HepG2 (cell line): ENCODE data around the gene PPM1E. TPM values are rescaled to one million over a fixed set of nuclear protein-coding genes. Genes with fewer than 3 reads are reported as not detected.

Experiments
- HNRNPK ChIP-seq: fragments of 200-400 bp; formaldehyde crosslinking; IDR thresholded peaks from 2 replicates; pipeline ENCODE4 v1.6.1; 2018; ENCODE audit warnings: low read length, low read depth, moderate library complexity, mild to moderate bottlenecking; ENCODE audit not compliant: poor library complexity, severe bottlenecking
- JUNB ChIP-seq: sonication (generic); formaldehyde crosslinking; IDR thresholded peaks from 2 replicates; pipeline ENCODE4 v1.8.0; 2022; ENCODE audit warnings: missing genetic modification reagents, mild to moderate bottlenecking, borderline replicate concordance
- KMT2B ChIP-seq: IDR thresholded peaks from 2 replicates; pipeline ENCODE4 v1.6.1; 2016; ENCODE audit warnings: missing genetic modification reagents, missing compliant biosample characterization
- PCBP1 ChIP-seq: fragments of 200-400 bp; formaldehyde crosslinking; IDR thresholded peaks from 2 replicates; pipeline ENCODE4 v1.6.1; 2017; ENCODE audit warnings: mild to moderate bottlenecking, low read depth, low read length, borderline replicate concordance
- RBM39 ChIP-seq: fragments of 200-400 bp; formaldehyde crosslinking; IDR thresholded peaks from one replicate; pipeline ENCODE4 v1.6.1; 2018; ENCODE audit warnings: antibody characterized with exemption, mild to moderate bottlenecking, low read depth, low read length; ENCODE audit not compliant: poor library complexity, severe bottlenecking
- RCOR2 ChIP-seq: IDR thresholded peaks from 2 replicates; pipeline ENCODE4 v1.6.1; 2016; ENCODE audit warnings: missing biosample characterization, missing genetic modification reagents
- TBX2 ChIP-seq: sonication (generic); formaldehyde crosslinking; IDR thresholded peaks from 2 replicates; pipeline ENCODE4 v1.5.0; 2020; ENCODE audit warnings: missing genetic modification reagents, mild to moderate bottlenecking, borderline replicate concordance
- ZFP82 ChIP-seq: sonication (generic); formaldehyde crosslinking; IDR thresholded peaks from 2 replicates; pipeline ENCODE4 v1.5.1; 2020; ENCODE audit warnings: mild to moderate bottlenecking, missing genetic modification reagents, borderline replicate concordance
- ZNF224 ChIP-seq: sonication (generic); formaldehyde crosslinking; IDR thresholded peaks from 2 replicates; pipeline ENCODE4 v1.5.0; 2020; ENCODE audit warnings: mild to moderate bottlenecking, missing genetic modification reagents
- ZNF510 ChIP-seq: sonication (generic); formaldehyde crosslinking; IDR thresholded peaks from 2 replicates; pipeline ENCODE4 v1.4.0; 2020; ENCODE audit warnings: low read depth, mild to moderate bottlenecking, missing genetic modification reagents
- ZNF788 ChIP-seq: sonication (generic); formaldehyde crosslinking; IDR thresholded peaks from 2 replicates; pipeline ENCODE4 v1.5.0; 2020; ENCODE audit warnings: mild to moderate bottlenecking, missing genetic modification reagents, borderline replicate concordance
- ZNF850 ChIP-seq: sonication (generic); formaldehyde crosslinking; conservative IDR thresholded peaks from 2 replicates; pipeline ENCODE4 v1.9.0; 2021; ENCODE audit warnings: mild to moderate bottlenecking, missing genetic modification reagents
- polyA plus RNA-seq, 8 experiments: library from polyadenylated mRNA; depleted of rRNA in 3 of 8; stranded (reverse) in 7 of 8; unstranded in 1 of 8; fragments of >200 nt; fragmentation: Illumina TruSeq in 4 of 8; extraction: Trizol in 4 of 8; gene quantifications; 2 replicates each; pipeline versions ENCODE4 v1.2.1 to v1.2.3, GENCODE V29; 2011 to 2016; ENCODE audit warnings: low read depth in 4 of 8, missing spikeins in 1 of 8, mixed read lengths in 1 of 8; ENCODE audit not compliant: insufficient read depth in 1 of 8
- total RNA-seq, 5 experiments: library from RNA; depleted of rRNA; stranded (reverse); fragments of >200 nt; fragmentation: Illumina TruSeq; extraction: Trizol; gene quantifications; 2 replicates each; pipeline ENCODE4 v1.2.3, GENCODE V29; 2016; ENCODE audit warnings: low read depth in 1 of 5
- TF ChIP-seq, protein P1 (sequence below), 2 experiments: IDR thresholded peaks; 2 replicates each; pipeline ENCODE4 v1.6.1; 2011 to 2012; ENCODE audit warnings: low read length in 2 of 2, borderline replicate concordance in 1 of 2, low read depth in 1 of 2, mild to moderate bottlenecking in 1 of 2, moderate library complexity in 1 of 2
- TF ChIP-seq, protein P2 (sequence below): sonication (generic); formaldehyde crosslinking; IDR thresholded peaks from 2 replicates; pipeline ENCODE4 v1.4.0; 2020; ENCODE audit warnings: mild to moderate bottlenecking, low read depth, missing genetic modification reagents
- TF ChIP-seq, protein P3 (sequence below): IDR thresholded peaks from 2 replicates; pipeline ENCODE4 v1.6.1; 2016; ENCODE audit warnings: missing compliant biosample characterization, missing genetic modification reagents, borderline replicate concordance
- TF ChIP-seq, protein P4 (sequence below): sonication (generic); formaldehyde crosslinking; IDR thresholded peaks from 2 replicates; pipeline ENCODE4 v1.4.0; 2020; ENCODE audit warnings: missing genetic modification reagents
- TF ChIP-seq, protein P5 (sequence below), 2 experiments: fragments of 450-650 bp in 1 of 2; sonication (generic) in 1 of 2; formaldehyde crosslinking; IDR thresholded peaks; 2 replicates each; pipeline versions ENCODE4 v1.5.0 to v1.8.0; 2020 to 2022; ENCODE audit warnings: mild to moderate bottlenecking in 1 of 2, missing genetic modification reagents in 1 of 2
- TF ChIP-seq, protein P6 (sequence below): sonication (generic); formaldehyde crosslinking; IDR thresholded peaks from 2 replicates; pipeline ENCODE4 v1.8.1; 2023; ENCODE audit warnings: mild to moderate bottlenecking, moderate library complexity, missing genetic modification reagents

Gene PPM1E
- total and polyA plus RNA-seq, 2 of the 13 experiments (the other 11 are each of a cell fraction or from before 2014, with no cell fraction given): 0.15 TPM; not detected in 1

DNA sequence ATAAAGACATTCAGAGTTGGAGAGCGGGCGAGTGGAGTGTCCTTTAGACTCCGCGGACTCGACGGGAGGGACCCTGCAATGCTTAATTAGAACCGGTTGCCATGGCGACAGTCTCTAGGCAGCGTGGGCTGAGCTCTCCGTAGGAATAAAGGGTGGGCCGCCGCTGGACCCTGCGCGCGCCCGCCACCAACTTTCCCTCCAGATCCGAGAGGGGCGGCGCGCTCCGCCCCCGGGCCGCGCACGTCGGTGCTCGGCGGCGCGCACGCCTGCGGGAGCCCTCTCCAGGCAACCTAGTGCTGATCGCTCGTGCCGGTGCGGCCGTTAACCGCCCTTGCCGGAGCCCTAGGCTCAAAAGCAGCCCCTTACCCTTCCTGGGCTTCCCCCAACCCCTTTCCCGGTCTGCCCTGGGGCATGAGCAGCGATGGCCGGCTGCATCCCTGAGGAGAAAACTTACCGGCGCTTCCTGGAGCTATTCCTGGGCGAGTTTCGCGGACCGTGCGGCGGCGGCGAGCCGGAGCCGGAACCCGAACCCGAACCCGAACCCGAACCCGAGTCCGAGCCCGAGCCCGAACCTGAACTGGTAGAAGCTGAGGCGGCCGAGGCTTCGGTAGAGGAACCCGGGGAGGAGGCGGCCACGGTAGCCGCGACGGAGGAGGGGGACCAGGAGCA lies at the start of gene PPM1E (continued):
- TF ChIP-seq, protein P1, sequence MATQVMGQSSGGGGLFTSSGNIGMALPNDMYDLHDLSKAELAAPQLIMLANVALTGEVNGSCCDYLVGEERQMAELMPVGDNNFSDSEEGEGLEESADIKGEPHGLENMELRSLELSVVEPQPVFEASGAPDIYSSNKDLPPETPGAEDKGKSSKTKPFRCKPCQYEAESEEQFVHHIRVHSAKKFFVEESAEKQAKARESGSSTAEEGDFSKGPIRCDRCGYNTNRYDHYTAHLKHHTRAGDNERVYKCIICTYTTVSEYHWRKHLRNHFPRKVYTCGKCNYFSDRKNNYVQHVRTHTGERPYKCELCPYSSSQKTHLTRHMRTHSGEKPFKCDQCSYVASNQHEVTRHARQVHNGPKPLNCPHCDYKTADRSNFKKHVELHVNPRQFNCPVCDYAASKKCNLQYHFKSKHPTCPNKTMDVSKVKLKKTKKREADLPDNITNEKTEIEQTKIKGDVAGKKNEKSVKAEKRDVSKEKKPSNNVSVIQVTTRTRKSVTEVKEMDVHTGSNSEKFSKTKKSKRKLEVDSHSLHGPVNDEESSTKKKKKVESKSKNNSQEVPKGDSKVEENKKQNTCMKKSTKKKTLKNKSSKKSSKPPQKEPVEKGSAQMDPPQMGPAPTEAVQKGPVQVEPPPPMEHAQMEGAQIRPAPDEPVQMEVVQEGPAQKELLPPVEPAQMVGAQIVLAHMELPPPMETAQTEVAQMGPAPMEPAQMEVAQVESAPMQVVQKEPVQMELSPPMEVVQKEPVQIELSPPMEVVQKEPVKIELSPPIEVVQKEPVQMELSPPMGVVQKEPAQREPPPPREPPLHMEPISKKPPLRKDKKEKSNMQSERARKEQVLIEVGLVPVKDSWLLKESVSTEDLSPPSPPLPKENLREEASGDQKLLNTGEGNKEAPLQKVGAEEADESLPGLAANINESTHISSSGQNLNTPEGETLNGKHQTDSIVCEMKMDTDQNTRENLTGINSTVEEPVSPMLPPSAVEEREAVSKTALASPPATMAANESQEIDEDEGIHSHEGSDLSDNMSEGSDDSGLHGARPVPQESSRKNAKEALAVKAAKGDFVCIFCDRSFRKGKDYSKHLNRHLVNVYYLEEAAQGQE (IDR thresholded peaks at IDR 0.05; ENCODE audit: borderline replicate concordance in 1 of 2, low read depth in 1 of 2, low read length in 2 of 2): peak; percentile 55 to 89
- TF ChIP-seq ZNF510 (CRISPR knock-in tag) (no peak), ZNF850 (CRISPR knock-in tag) (peak; percentile 90; the same call in 1 of the 2 replicates), HNRNPK (peak; percentile 68), ZNF224 (CRISPR knock-in tag) (0 out of 2 replicates have a peak, but pooled peaks have one; percentile 39), ZNF788 (CRISPR knock-in tag) (0 out of 2 replicates have a peak, but pooled peaks have one; percentile 22), RCOR2 (CRISPR knock-in tag) (no peak), RBM39 (peak; percentile 52), KMT2B (CRISPR knock-in tag) (no peak), TBX2 (CRISPR knock-in tag) (peak; percentile 64), ZFP82 (0 out of 2 replicates have a peak, but pooled peaks have one; percentile 67), JUNB (no peak), PCBP1 (0 out of 2 replicates have a peak, but pooled peaks have one; percentile 16)
- TF ChIP-seq, protein P2, sequence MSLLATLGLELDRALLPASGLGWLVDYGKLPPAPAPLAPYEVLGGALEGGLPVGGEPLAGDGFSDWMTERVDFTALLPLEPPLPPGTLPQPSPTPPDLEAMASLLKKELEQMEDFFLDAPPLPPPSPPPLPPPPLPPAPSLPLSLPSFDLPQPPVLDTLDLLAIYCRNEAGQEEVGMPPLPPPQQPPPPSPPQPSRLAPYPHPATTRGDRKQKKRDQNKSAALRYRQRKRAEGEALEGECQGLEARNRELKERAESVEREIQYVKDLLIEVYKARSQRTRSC (CRISPR knock-in tag): no peak
- TF ChIP-seq, protein P3, sequence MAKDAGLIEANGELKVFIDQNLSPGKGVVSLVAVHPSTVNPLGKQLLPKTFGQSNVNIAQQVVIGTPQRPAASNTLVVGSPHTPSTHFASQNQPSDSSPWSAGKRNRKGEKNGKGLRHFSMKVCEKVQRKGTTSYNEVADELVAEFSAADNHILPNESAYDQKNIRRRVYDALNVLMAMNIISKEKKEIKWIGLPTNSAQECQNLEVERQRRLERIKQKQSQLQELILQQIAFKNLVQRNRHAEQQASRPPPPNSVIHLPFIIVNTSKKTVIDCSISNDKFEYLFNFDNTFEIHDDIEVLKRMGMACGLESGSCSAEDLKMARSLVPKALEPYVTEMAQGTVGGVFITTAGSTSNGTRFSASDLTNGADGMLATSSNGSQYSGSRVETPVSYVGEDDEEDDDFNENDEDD (CRISPR knock-in tag): peak; percentile 26; the same call in 1 of the 2 replicates
- TF ChIP-seq, protein P4, sequence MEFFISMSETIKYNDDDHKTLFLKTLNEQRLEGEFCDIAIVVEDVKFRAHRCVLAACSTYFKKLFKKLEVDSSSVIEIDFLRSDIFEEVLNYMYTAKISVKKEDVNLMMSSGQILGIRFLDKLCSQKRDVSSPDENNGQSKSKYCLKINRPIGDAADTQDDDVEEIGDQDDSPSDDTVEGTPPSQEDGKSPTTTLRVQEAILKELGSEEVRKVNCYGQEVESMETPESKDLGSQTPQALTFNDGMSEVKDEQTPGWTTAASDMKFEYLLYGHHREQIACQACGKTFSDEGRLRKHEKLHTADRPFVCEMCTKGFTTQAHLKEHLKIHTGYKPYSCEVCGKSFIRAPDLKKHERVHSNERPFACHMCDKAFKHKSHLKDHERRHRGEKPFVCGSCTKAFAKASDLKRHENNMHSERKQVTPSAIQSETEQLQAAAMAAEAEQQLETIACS: peak; percentile 97
- TF ChIP-seq, protein P5, sequence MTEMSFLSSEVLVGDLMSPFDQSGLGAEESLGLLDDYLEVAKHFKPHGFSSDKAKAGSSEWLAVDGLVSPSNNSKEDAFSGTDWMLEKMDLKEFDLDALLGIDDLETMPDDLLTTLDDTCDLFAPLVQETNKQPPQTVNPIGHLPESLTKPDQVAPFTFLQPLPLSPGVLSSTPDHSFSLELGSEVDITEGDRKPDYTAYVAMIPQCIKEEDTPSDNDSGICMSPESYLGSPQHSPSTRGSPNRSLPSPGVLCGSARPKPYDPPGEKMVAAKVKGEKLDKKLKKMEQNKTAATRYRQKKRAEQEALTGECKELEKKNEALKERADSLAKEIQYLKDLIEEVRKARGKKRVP (CRISPR knock-in tag; IDR thresholded peaks at IDR 0.05): 0 out of 4 replicates have a peak, but pooled peaks of 1 of the 2 experiments have one; percentile 16
- TF ChIP-seq, protein P6, sequence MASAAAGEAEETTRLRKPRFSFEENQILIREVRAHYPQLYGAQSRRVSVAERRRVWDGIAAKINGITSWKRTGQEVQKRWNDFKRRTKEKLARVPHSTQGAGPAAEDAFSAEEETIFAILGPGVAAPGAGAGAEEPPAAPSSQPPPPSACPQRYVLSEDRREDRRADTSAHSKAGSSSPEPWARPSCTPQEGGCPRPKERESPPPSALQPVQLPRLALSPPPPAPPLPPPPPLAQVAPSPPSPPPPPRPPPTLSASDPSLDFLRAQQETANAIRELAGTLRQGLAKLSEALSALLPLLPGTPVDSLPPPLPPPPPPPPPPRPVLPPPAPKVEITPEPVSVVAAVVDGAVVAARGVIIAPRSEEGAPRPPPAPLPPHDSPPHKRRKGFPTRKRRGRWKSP (CRISPR knock-in tag): no peak
